Left ventricle myocardium inferior (tissue), 1 donor: ENCODE measurements around the gene PGBD5. TPM values are rescaled to one million over a fixed set of nuclear protein-coding genes. Genes with fewer than 3 reads are reported as not detected.

Experiments used
- DNase-seq: peaks from one replicate; pipeline ENCODE4 v3.0.0-alpha.2; 2020
- H3K27ac ChIP-seq: fragments of 200-600 bp; replicated peaks from 2 replicates; pipeline ENCODE4 v1.8.0; 2021
- H3K27me3 ChIP-seq: fragments of 200-600 bp; 2 replicates; pipeline ENCODE4 v1.8.0; 2021; ENCODE audit warnings: low read depth
- H3K36me3 ChIP-seq: fragments of 200-600 bp; 2 replicates; pipeline ENCODE4 v1.8.0; 2021
- H3K4me1 ChIP-seq: fragments of 200-600 bp; 2 replicates; pipeline ENCODE4 v1.8.0; 2021
- H3K4me3 ChIP-seq: fragments of 200-600 bp; 2 replicates; pipeline ENCODE4 v1.8.0; 2021; ENCODE audit warnings: mild to moderate bottlenecking, moderate library complexity
- H3K9me3 ChIP-seq: fragments of 200-600 bp; replicated peaks from 2 replicates; pipeline ENCODE4 v1.8.0; 2021
- intact Hi-C: fragments of 100-400 bp; cut with micrococcal nuclease; formaldehyde crosslinking; loops from one replicate; pipeline ENCODE4 v1.11.0; 2022
- total RNA-seq: library from RNA; stranded (reverse); fragmentation: NEBNext Ultra II Directional; extraction: Animal tissue kit (Norgen Biotek cat#: 25700); gene quantifications from one replicate; pipeline ENCODE4 v1.2.1, GENCODE V29; 2021
- TF ChIP-seq, protein P1 (sequence below): fragments of 200-600 bp; IDR thresholded peaks from 2 replicates; pipeline ENCODE4 v1.8.0; 2021; ENCODE audit warnings: antibody characterized with exemption, mild to moderate bottlenecking, borderline replicate concordance
- donor health status: DM: no; HTN: yes; CAD: no; lungs with severe emphysema.

PGBD5 gene
- total RNA-seq, 1 donor from 2014 or later, result 10.6 TPM

- no peaks in the 10 kb centered on the region for H3K9me3 ChIP-seq
- no peaks in the 10 kb centered on the region for H3K27me3 ChIP-seq
- TF ChIP-seq, protein P1, sequence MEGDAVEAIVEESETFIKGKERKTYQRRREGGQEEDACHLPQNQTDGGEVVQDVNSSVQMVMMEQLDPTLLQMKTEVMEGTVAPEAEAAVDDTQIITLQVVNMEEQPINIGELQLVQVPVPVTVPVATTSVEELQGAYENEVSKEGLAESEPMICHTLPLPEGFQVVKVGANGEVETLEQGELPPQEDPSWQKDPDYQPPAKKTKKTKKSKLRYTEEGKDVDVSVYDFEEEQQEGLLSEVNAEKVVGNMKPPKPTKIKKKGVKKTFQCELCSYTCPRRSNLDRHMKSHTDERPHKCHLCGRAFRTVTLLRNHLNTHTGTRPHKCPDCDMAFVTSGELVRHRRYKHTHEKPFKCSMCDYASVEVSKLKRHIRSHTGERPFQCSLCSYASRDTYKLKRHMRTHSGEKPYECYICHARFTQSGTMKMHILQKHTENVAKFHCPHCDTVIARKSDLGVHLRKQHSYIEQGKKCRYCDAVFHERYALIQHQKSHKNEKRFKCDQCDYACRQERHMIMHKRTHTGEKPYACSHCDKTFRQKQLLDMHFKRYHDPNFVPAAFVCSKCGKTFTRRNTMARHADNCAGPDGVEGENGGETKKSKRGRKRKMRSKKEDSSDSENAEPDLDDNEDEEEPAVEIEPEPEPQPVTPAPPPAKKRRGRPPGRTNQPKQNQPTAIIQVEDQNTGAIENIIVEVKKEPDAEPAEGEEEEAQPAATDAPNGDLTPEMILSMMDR, result no peak
- no peak for DNase-seq
- intact Hi-C loops, result no loop called here
- no peak overlapping the region for H3K27ac ChIP-seq
- H3K36me3 ChIP-seq, result no peaks in the 10 kb centered on the region
- peaks cover 8% of the 10 kb centered on the region for H3K4me1 ChIP-seq
- H3K4me3 ChIP-seq, result no peak overlapping the region
These were observed 31.4 kb downstream of the PGBD5 start for GRCh38 chr1:230394741-230395140.

GRCh38 chr1:230394134-230394533 lies 32.0 kb downstream of the PGBD5 start:
- H3K4me3 ChIP-seq, result no peak overlapping the region
- intact Hi-C loops, result no loop called here
- H3K9me3 ChIP-seq, result no peaks in the 10 kb centered on the region
- no peaks in the 10 kb centered on the region for H3K36me3 ChIP-seq
- no peak overlapping the region for H3K27ac ChIP-seq
- TF ChIP-seq, protein P1, result no peak
- H3K27me3 ChIP-seq, result no peaks in the 10 kb centered on the region
- no peak for DNase-seq
- H3K4me1 ChIP-seq, result peaks cover 8% of the 10 kb centered on the region

GRCh38 chr1:230393722-230394121 lies 32.4 kb downstream of the PGBD5 start:
- intact Hi-C loops, result no loop called here
- TF ChIP-seq, protein P1, result no peak
- DNase-seq, result no peak
- Histone ChIP-seq H3K27me3 (no peaks in the 10 kb centered on the region), H3K36me3 (no peaks in the 10 kb centered on the region), H3K9me3 (no peaks in the 10 kb centered on the region), H3K4me3 (no peak overlapping the region), H3K27ac (no peak overlapping the region), H3K4me1 (peaks cover 8% of the 10 kb centered on the region)

DNA sequence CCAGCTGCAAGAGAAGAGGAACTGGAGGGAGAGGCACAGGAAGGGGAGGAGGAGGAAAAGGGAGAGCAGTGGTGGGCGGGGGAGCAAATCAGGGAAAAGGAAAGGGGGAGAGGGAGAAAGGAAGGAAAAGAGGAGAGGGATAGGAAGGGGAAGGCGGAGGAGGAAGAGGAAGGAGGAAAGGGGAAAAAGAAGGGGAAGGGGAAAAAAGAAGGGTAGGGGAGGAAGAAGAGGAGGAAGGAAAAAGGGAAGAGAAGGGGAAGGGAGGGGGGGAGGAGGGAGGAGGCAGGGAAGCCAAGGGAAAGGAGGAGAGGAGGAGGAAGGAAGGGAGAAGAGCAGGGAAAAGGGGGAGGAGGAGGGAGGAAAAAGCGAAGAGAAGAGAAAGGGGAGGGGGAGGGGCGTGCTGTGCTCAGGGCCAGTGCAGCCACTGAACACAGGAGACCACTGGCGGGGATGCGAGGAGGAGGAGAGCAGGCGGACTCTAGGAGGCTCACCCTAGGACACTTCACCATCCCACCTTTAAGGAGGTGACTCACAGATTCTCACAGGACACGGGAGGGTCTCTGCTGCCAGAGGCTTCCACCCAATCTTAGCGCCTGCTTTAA lies 33.1 kb downstream of the PGBD5 start:
- Histone ChIP-seq H3K4me1 (peaks cover 8% of the 10 kb centered on the region), H3K9me3 (no peaks in the 10 kb centered on the region), H3K27me3 (no peaks in the 10 kb centered on the region), H3K27ac (no peak overlapping the region), H3K4me3 (no peak overlapping the region), H3K36me3 (no peaks in the 10 kb centered on the region)
- no peak for DNase-seq
- TF ChIP-seq, protein P1, result no peak
- intact Hi-C loops, result no loop called here

- Histone ChIP-seq H3K27me3 (no peaks in the 10 kb centered on the region), H3K36me3 (no peaks in the 10 kb centered on the region), H3K9me3 (no peaks in the 10 kb centered on the region), H3K4me1 (peaks cover 12% of the 10 kb centered on the region), H3K27ac (no peak overlapping the region), H3K4me3 (no peak overlapping the region)
- intact Hi-C loops, result no loop called here
- TF ChIP-seq, protein P1, result no peak
- no peak for DNase-seq
These were observed 33.6 kb downstream of the PGBD5 start for GRCh38 chr1:230392536-230392909.
